BLaER1 treated with 17β-estradiol and CSF1 and Interleukin-3, amounts not matched to agents 10 nM and 100 nM (cell line): ENCODE results near the gene FXYD6.

Source experiments
- H3K27ac ChIP-seq, 11 experiments: shearing (Covaris generic); formaldehyde crosslinking; 2 replicates each; pipeline ENCODE4 v1.8.1; 2022
- H3K27me3 ChIP-seq, 11 experiments: shearing (Covaris generic); formaldehyde crosslinking; 2 replicates each; pipeline ENCODE4 v1.8.1; 2022
- H3K36me3 ChIP-seq, 11 experiments: shearing (Covaris generic); formaldehyde crosslinking; 2 replicates each; pipeline ENCODE4 v1.8.1; 2022
- H3K4me1 ChIP-seq, 10 experiments: shearing (Covaris generic); formaldehyde crosslinking; 2 replicates each; pipeline ENCODE4 v1.8.1; 2022
- H3K4me2 ChIP-seq, 11 experiments: shearing (Covaris generic); formaldehyde crosslinking; 2 replicates each; pipeline ENCODE4 v1.8.1; 2022
- H3K4me3 ChIP-seq, 10 experiments: shearing (Covaris generic); formaldehyde crosslinking; 2 replicates each; pipeline ENCODE4 v1.8.1; 2022
- H3K9ac ChIP-seq, 11 experiments: shearing (Covaris generic); formaldehyde crosslinking; 2 replicates each; pipeline ENCODE4 v1.8.1; 2022
- H3K9me3 ChIP-seq, 11 experiments: shearing (Covaris generic); formaldehyde crosslinking; replicated peaks in 1 of 11; 2 replicates each; pipeline ENCODE4 v1.8.1; 2022
- H4K20me1 ChIP-seq, 11 experiments: shearing (Covaris generic); formaldehyde crosslinking; 2 replicates each; pipeline ENCODE4 v1.8.1; 2022
- Cebpa-rat ChIP-seq, 11 experiments: shearing (Covaris generic); IDR thresholded peaks; 2 replicates each; pipeline ENCODE4 v1.8.1; 2022

Gene FXYD6

GRCh38 chr11:117841551-117842031, 34.9 kb downstream of the FXYD6 start:
- 0 out of 20 replicates have a peak overlapping the region, but pooled peaks of 1 of the 10 experiments have one; percentile 12 for H3K4me3 ChIP-seq
- H4K20me1 ChIP-seq: no peaks in the 10 kb centered on the region
- H3K9me3 ChIP-seq: no peaks in the 10 kb centered on the region
- peaks cover 39 to 75% (median 65%) of the 10 kb centered on the region in 10 experiments for H3K4me1 ChIP-seq
- no peaks in the 10 kb centered on the region for H3K27me3 ChIP-seq
- H3K27ac ChIP-seq: peak overlapping the region in 5 of 11 experiments; percentile 11 to 64 (median 62); a peak in 8 of 22 replicates
- no peak for TF ChIP-seq Cebpa-rat (IDR thresholded peaks at IDR 0.05)
- H3K36me3 ChIP-seq: no peaks in the 10 kb centered on the region
- H3K4me2 ChIP-seq: peak overlapping the region; percentile 1 to 98 (median 65); a peak in 18 of 22 replicates
- peak overlapping the region in 3 of 11 experiments; percentile 3 to 43 (median 16); a peak in 4 of 22 replicates for H3K9ac ChIP-seq

- Histone ChIP-seq H4K20me1 (no peaks in the 10 kb centered on the region), H3K4me3 (no peak overlapping the region), H3K9ac (peak overlapping the region in 1 of 11 experiments; percentile 3; a peak in 2 of 22 replicates), H3K27ac (peak overlapping the region in 4 of 11 experiments; percentile 26 to 64 (median 62); a peak in 3 of 22 replicates), H3K27me3 (no peaks in the 10 kb centered on the region), H3K36me3 (no peaks in the 10 kb centered on the region), H3K4me2 (peak overlapping the region in 7 of 11 experiments; percentile 1 to 98 (median 75); a peak in 12 of 22 replicates), H3K4me1 (peaks cover 45 to 81% (median 71%) of the 10 kb centered on the region in 10 experiments), H3K9me3 (no peaks in the 10 kb centered on the region)
- no peak for TF ChIP-seq Cebpa-rat (IDR thresholded peaks at IDR 0.05)
Measured at GRCh38 chr11:117840881-117841550, 35.4 kb downstream of the FXYD6 start.

DNA sequence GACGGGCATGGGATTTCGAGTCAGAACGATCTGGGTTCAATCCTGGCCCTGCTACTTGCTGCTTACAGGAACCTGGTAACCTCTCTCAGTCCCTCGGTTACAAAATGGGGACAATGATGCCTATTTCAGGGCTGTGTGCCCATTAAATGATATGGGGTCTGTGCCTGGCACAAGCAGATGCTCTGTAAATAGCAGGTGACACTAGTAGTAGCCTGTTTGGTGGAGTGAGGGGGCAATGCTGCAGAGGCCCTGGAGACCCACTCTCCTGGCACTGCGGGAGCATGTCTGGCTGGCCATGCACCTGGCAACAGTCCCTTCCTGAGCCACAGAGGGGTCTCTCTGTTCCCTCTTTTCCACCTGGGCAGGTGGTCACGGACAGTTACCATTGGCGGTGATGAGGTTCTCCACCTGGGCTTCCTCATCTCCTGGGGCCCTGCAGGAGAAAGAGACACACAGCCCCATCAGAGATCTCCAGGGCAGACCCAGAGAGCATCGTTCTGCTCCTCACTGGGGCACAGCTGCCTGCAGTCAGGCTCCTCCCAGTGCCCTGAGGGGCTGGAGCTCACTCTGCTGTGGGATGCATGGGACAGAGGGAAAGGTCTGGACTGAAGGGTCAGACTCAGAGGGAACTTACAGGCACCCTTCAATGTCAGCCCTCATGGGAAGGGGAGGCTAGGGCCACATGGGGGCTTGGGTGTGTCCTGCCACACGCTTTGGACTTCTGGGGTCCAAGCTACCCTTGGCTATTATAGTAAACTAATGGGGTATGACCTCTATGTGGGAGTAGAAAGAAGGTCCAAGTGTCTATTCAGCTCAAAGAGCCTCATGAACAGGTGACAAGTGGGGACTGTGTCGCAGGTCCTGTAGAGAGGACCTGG, 36.3 kb downstream of the FXYD6 start:
- peaks cover 54 to 89% (median 79%) of the 10 kb centered on the region in 10 experiments for H3K4me1 ChIP-seq
- H3K27me3 ChIP-seq: no peaks in the 10 kb centered on the region
- H4K20me1 ChIP-seq: no peaks in the 10 kb centered on the region
- H3K4me2 ChIP-seq: peak overlapping the region in 9 of 11 experiments; percentile 35 to 98 (median 81); a peak in 16 of 22 replicates
- H3K9me3 ChIP-seq: no peaks in the 10 kb centered on the region
- H3K9ac ChIP-seq: no peak overlapping the region; a peak in 1 of 22 replicates
- TF ChIP-seq Cebpa-rat (IDR thresholded peaks at IDR 0.05): no peak
- H3K4me3 ChIP-seq: no peak overlapping the region
- H3K36me3 ChIP-seq: no peaks in the 10 kb centered on the region
- H3K27ac ChIP-seq: no peak overlapping the region

DNA sequence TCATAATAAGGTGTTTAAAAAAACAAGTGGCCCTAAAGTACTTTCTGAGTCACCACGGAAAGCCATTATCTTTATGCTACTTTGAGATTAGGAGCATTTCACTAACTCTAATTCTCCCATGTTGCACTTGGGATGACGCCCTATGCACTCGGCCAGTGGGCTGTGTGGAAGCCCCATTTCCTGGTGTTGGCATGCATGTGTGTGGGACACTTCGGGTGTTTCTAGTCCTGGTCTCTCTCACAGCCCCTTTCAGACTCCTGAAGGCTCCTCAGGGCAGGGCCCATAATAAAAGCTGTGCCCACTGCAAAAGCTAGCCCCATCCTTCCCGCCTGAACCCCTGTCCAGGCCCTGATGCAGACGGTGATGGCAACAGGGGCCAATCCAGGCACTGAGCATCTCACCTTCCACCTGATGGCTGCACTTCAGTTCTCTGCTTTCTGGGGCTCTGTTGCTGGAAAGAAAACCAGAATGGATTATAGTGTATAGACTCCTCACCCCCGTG, 37.0 kb downstream of the FXYD6 start:
- TF ChIP-seq Cebpa-rat (IDR thresholded peaks at IDR 0.05): no peak
- Histone ChIP-seq H3K4me2 (peak overlapping the region in 7 of 11 experiments; percentile 35 to 98 (median 94); a peak in 10 of 22 replicates), H3K27ac (no peak overlapping the region), H3K36me3 (no peaks in the 10 kb centered on the region), H4K20me1 (no peaks in the 10 kb centered on the region), H3K9me3 (no peaks in the 10 kb centered on the region), H3K27me3 (no peaks in the 10 kb centered on the region), H3K4me1 (peaks cover 61 to 97% (median 87%) of the 10 kb centered on the region in 10 experiments), H3K4me3 (no peak overlapping the region), H3K9ac (no peak overlapping the region)

DNA sequence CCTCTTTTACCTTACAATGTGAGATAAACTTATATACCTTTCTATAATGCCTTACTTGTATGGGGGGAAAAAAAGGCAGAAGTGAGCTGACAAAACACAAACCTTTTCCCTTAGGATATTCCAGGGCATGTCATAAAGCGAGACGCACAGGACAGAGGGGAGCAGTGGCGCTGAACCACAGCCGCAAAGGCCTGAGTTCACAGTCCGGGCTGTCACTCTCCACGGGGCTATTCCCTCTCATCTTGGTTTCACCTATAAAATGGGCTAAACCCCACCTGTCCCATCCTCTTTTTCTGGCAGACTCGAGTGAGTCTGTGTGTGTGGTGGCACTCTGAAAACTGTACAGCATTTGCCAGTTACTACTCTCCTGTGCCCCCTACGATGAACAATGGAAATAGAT, 37.6 kb downstream of the FXYD6 start:
- Histone ChIP-seq H3K27me3 (no peaks in the 10 kb centered on the region), H3K9me3 (no peaks in the 10 kb centered on the region), H3K4me1 (peaks cover 66 to 100% (median 92%) of the 10 kb centered on the region in 10 experiments), H3K4me3 (no peak overlapping the region), H3K27ac (no peak overlapping the region), H4K20me1 (no peaks in the 10 kb centered on the region), H3K36me3 (no peaks in the 10 kb centered on the region), H3K4me2 (peak overlapping the region in 7 of 11 experiments; percentile 35 to 98 (median 94); a peak in 11 of 22 replicates), H3K9ac (no peak overlapping the region)
- TF ChIP-seq Cebpa-rat (IDR thresholded peaks at IDR 0.05): no peak

DNA sequence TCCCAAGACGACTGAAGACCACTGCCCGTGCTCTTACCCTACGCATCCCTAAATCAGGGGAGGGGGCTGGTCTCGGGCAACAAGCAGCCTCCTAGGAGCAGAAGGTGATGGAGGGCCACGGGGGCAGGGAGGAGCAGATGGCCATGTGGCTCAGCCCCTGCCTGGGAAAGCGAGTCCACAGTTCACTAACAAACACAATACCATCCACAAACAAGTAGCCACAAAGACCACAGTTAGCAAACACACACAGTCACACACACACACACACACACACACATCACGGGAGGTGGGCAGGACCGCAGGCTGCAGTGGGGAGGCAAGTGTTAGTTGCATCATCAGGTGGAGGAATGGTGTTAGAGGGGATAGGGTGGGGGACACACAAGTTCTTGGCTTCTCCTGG, 38.7 kb downstream of the FXYD6 start:
- no peaks in the 10 kb centered on the region for H4K20me1 ChIP-seq
- TF ChIP-seq Cebpa-rat (IDR thresholded peaks at IDR 0.05): no peak
- H3K27me3 ChIP-seq: no peaks in the 10 kb centered on the region
- no peaks in the 10 kb centered on the region for H3K9me3 ChIP-seq
- peak overlapping the region in 1 of 11 experiments; percentile 21; a peak in 2 of 22 replicates for H3K9ac ChIP-seq
- peaks cover 77 to 100% (median 93%) of the 10 kb centered on the region in 10 experiments for H3K4me1 ChIP-seq
- H3K27ac ChIP-seq: peak overlapping the region in 8 of 11 experiments; percentile 7 to 64 (median 52); a peak in 7 of 22 replicates
- H3K4me2 ChIP-seq: peak overlapping the region; percentile 68 to 98 (median 88)
- H3K4me3 ChIP-seq: peak overlapping the region in 3 of 10 experiments; percentile 42 to 57 (median 45); a peak in 4 of 20 replicates
- H3K36me3 ChIP-seq: no peaks in the 10 kb centered on the region

GRCh38 chr11:117837070-117837776, 39.2 kb downstream of the FXYD6 start:
- Histone ChIP-seq H3K4me1 (peaks cover 77 to 100% (median 93%) of the 10 kb centered on the region in 10 experiments), H3K4me3 (peak overlapping the region in 3 of 10 experiments; percentile 42 to 57 (median 45); a peak in 4 of 20 replicates), H3K36me3 (no peaks in the 10 kb centered on the region), H3K9ac (peak overlapping the region in 4 of 11 experiments; percentile 1 to 25 (median 23); a peak in 4 of 22 replicates), H3K9me3 (no peaks in the 10 kb centered on the region), H3K27ac (peak overlapping the region in 10 of 11 experiments; percentile 7 to 64 (median 46); a peak in 15 of 22 replicates), H4K20me1 (no peaks in the 10 kb centered on the region), H3K4me2 (peak overlapping the region; percentile 68 to 98 (median 88)), H3K27me3 (no peaks in the 10 kb centered on the region)
- no peak for TF ChIP-seq Cebpa-rat (IDR thresholded peaks at IDR 0.05)
